ENCODE results near the gene TWF2.
"Not testable (repeated sequence)": the region's sequence is repeated elsewhere in the genome, so short reads cannot be mapped to it uniquely, and the experiment has no call there.

TWF2 gene

GRCh38 chr3:52238761-52239701, at the start of gene TWF2:
TWF2 (minus strand) TSS chr3:52239158; CDS start chr3:52239016, 142 bp downstream.
- peak; percentile 86 for DNase-seq

DNA sequence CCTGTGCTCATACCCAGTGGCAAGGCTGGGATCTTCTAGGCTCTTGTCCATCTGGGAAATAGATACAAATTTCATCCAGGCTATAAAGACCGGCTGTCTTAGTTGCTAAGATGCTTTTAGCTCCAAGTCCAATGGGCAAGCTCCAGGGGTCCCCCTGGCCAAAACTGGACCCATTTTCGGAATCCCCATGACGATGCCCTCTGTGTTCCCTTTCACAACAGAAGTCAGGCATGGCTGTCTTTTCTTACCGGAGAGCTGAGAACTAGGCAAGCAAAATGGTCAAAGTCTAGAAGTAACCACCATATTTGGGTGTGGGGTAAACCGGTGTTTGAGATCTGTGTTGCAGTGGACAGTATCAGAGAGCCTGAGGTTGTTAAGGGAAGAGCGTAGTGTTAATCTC, 49.7 kb upstream of the TWF2 start:
- DNase-seq, result no peak

GRCh38 chr3:52286777-52287110, 47.8 kb upstream of the TWF2 start:
- no peak for DNase-seq

- not testable (repeated sequence) for DNase-seq
Observed at GRCh38 chr3:52284051-52284450, 45.1 kb upstream of the TWF2 start.

DNA sequence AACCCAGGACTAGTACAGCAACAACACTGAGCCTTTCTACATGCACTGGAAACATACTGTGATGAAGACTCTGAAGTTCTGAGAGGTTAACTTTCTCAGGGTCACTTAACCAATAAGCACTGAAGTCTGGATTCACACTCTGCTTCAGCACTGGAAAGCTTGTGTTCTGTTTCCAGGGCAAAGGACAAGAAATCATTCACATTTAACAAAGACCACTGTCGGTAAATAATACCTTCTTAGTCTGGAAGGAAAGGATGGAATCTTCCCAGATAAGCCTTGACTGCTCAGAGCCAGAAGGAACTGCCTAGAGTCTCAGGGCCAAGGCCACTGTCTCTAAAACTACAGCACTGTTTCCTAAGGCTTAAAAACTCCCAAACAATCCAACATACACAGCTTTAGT, 44.3 kb upstream of the TWF2 start:
- DNase-seq, result no peak

DNA sequence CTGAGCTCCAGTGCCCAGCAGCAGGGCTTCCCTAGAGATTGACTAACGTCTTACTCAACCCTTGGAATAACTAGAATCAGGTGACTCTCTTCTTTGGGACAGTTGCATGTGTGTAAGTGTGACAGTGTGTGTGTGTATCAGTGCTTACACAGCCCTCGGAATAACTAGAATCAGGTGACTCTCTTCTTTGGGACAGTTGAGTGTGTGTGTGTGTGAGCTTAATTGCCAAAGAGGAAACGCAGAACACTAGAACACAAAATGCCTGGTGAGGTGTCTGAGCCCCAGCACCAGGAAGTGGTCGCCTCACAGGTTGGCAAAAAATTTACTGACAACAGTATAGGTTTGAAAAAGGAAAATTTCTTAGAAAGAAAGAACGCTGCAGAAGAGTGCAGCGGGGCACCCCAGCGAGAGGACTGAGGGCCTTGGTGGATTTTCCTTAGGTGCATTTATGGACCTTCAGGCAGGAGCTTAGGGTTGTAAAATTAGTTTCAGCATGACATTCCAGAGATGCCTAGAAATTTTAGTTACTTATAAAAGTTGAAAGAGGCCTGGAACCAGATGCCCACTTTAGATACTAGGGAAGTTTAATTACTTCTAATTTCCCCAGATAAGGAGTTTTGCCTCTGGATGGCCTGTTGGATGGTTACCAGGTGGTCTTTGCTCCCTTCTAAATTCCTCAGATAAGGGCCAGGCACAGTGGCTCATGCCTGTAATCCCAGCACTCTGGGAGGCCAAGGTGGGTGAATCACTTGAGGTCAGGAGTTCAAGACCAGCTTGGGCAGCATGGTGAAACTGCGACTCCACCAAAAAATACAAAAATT, 43.2 kb upstream of the TWF2 start:
- peak; percentile 72 for DNase-seq

- DNase-seq, result no peak
Observed at GRCh38 chr3:52280050-52280461, 41.1 kb upstream of the TWF2 start.

DNA sequence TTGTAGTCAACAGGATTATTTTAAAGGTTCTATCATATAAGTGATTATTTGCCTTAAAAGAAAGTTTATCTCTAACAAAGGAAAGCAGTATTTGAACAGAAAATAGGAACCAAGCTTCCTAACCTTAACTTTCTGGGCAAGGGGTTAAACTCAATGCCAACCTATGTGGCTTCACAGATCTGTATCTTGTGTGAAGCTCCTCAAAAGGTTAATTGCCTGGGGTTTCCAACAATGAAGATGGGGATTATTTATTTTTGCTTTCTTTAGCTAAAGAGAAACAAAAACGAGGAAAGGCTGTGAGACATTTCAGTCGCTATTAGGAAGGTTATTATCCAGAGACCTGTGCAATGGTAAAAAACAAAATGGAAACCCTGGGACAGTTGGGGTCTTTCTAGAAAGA, 40.6 kb upstream of the TWF2 start:
- no peak for DNase-seq

DNA sequence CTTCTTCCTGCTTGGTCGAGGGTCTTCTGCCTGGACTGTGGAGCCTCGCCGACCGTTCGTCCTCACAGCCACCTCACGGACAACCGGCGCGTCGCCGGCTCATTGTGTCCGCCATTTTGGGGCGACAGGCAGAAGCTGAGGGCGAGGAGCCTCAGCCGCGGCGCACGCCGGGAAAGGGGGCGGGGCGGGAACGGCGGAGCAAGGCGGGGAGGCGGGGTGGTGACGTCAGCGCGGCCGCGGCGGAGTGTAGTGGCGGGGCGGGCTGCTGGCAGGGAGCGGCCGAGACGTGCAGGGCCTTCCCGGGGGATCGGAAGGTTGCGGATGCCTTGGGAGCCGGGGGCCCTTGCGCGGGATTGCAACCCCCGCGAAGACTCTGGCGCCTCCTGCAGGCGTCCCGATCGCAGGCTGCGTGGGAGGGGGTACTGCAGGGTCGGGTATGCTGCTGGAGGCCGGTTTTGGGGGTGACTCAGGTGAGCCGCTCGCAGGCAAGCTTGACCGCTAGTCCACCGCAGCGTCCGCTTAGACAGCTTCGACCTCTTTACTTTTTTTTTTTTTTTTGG, 39.6 kb upstream of the TWF2 start, which contains the start of gene WDR82:
TSS of gene WDR82 (minus strand) at position 140 of the 560 bp plus-strand sequence. CDS start 288 bp downstream, outside the sequence.
- DNase-seq, result peak; percentile 96

- peak; percentile 65 for DNase-seq
Observed at GRCh38 chr3:52277972-52278509, 39.1 kb upstream of the TWF2 start.

- DNase-seq, result peak; percentile 74
Observed at GRCh38 chr3:52277071-52277964, 38.4 kb upstream of the TWF2 start.

GRCh38 chr3:52274781-52275180, 35.8 kb upstream of the TWF2 start:
- not testable (repeated sequence) for DNase-seq

DNA sequence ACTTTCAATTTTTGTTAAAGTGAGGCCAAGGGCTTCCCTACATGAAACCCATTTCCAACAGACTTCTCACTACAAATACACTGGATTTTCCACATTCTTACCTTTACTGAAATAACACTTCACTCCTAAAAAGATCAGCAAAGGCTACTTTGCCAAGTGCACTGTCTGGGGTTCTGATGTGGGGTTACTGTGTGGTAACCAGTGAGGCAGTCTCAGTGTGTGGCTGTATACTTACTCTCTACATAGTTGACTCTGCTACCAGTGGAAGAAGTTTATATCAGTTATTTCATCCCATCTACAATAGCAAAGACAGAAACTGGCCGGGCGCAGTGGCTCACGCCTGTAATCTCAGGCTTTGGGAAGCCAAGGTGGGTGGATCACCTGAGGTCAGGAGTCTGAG, 33.9 kb upstream of the TWF2 start:
- peak; percentile 28 for DNase-seq

DNA sequence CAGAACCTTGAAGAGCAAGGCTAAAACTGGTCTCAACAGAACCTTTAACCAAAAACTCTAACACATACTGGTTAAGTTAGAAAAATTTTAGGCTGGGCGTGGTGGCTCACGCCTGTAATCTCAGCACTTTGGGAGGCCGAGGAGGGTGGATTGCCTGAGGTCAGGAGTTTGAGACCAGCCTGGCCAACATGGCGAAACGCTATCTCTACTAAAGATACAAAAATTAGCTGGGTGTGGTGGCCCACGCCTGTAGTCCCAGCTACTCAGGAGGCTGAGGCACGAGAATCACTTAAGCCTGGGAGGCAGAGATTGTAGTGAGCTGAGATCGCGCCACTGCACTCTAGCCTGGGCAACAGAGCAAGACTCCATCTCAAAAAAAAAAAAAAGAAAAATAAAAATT, 33.2 kb upstream of the TWF2 start:
- DNase-seq, result not testable (repeated sequence)

DNA sequence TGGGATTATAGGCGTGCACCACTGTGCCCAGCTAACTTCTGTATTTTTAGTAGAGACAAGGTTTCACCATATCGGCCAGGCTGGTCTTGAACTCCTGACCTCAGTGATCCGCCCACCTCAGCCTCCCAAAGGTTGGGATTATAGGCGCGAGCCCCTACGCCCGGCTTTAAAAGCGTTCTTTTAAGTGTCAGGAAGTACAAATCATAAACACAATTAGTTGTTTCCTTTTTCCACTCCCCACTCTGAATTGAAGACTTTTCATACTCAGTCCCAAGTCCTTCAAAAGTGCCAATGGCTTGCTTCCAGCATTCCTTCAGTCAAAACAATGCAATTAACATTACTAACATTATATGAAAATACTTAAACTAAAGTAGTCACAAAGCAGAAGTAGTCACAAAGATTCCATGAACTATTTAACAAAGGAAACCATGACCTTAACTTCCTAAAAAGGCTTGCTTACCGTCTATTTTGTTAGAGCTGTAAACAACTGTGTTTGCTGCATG, 31.3 kb upstream of the TWF2 start:
- no peak for DNase-seq

DNA sequence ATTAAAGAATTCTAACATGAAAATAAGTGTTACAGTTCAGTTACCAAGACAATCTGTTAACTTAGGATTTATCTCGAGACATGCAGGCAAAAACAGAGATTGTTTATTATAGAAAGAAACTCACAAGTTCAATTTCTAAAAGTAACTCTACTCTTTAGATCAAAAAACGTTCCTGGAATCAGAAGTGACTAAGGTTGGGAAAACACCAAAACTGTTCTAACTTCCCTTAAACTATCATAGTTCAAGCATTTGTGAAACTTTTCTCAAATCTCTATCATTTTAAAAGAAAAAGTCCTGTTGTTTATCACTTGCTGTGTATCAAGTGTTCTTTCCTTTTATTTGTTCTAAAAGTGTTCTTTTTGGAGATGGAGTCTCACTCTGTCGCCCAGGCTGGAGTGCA, 30.8 kb upstream of the TWF2 start:
- DNase-seq, result no peak

GRCh38 chr3:52268036-52268435, 29.1 kb upstream of the TWF2 start:
- peak; percentile 63 for DNase-seq

GRCh38 chr3:52265387-52265786, 26.4 kb upstream of the TWF2 start:
- no peak for DNase-seq

DNA sequence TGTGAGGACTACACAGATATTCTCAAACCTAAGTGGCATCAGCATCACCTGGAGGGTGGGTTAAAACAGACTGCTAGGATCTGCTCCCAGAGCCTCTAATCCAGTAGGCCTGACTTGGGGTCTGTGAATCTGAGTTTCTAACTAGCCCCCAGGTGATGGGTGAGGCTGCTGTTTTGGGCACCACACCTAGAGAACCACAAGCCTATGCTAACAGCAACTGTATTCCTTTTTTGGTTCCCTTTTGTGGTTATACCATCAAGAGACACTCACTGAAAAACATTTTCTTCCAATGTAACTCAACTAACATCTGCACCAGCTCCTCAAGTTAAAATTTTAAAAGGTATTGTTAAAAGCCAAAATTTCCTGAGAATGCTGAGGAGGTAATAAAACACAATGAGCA, 23.5 kb upstream of the TWF2 start:
- DNase-seq, result no peak

- no peak for DNase-seq
Observed at GRCh38 chr3:52259448-52259847, 20.5 kb upstream of the TWF2 start.

- no peak for DNase-seq
Observed at GRCh38 chr3:52259035-52259434, 20.1 kb upstream of the TWF2 start.

DNA sequence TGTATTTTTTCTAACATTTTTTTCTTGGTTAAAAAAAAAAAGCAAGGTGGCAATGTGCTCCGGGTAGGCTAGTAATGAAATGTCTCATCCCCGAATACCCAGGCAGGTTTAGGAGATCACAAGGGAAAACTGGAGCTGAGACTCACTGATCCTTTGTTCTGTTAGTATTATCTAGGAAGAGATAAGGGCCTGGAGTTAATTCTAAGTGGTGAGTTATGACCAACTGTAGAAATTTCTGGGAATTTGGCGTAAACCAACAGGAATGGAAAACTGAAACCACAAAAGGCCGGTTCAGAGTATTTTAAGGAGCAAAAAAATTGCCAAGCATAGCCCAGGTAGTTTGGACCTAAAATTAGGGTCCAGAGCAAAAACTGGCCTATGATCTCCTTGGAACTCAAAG, 19.0 kb upstream of the TWF2 start:
- no peak for DNase-seq
